SU-DHL-6 (cell line): ENCODE results near the gene GIPC1.

ENCODE experiments used
- EZH2phosphoT487 ChIP-seq: fragments of 200-600 bp; sonication (generic), shearing (Covaris generic); conservative IDR thresholded peaks from 2 replicates; pipeline ENCODE4 v1.6.1; 2018; ENCODE audit warnings: mild to moderate bottlenecking, antibody characterized with exemption, low read length, moderate library complexity, mixed read lengths
- TF ChIP-seq, protein P1 (sequence below): fragments of 200-600 bp; sonication (generic); IDR thresholded peaks from one replicate; pipeline ENCODE4 v1.5.1; 2017; ENCODE audit warnings: antibody characterized with exemption, mild to moderate bottlenecking, low read length, moderate library complexity; ENCODE audit not compliant: insufficient read depth, poor library complexity, severe bottlenecking

DNA sequence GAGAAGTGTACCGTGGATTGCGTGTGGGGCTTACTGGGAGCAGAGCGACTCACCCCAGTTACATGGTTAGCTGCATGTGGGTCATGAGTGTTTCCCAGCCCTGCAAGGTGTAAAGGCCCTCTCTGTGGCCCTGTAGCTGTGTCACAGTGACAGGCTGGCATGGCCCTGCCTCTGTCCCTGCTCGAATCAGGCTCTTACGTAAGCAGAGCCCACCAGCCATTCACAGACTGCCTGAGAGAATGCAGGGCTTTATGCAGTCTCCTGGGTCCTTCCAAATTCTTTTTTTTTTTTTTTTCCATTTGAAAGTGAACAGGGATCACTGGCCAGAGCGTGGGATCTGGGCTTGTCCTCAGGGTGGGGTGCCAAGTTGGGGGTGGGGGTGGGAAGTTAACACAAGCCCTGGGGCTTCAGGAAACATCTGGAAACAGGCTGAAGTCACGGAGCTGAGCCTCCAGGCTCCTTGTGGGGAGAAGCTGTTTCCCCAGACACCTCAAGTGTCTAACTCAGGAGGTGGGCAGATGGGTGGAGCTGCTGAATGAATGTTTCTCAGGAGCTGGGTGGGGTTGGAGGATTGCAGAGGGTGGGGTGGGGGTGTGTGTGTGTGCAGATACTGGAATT, 46.9 kb upstream of the GIPC1 start:
- TF ChIP-seq, protein P1, sequence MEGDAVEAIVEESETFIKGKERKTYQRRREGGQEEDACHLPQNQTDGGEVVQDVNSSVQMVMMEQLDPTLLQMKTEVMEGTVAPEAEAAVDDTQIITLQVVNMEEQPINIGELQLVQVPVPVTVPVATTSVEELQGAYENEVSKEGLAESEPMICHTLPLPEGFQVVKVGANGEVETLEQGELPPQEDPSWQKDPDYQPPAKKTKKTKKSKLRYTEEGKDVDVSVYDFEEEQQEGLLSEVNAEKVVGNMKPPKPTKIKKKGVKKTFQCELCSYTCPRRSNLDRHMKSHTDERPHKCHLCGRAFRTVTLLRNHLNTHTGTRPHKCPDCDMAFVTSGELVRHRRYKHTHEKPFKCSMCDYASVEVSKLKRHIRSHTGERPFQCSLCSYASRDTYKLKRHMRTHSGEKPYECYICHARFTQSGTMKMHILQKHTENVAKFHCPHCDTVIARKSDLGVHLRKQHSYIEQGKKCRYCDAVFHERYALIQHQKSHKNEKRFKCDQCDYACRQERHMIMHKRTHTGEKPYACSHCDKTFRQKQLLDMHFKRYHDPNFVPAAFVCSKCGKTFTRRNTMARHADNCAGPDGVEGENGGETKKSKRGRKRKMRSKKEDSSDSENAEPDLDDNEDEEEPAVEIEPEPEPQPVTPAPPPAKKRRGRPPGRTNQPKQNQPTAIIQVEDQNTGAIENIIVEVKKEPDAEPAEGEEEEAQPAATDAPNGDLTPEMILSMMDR, result no peak
- no peak for TF ChIP-seq EZH2phosphoT487
